IMR-90 (cell line): ENCODE measurements around the gene MYT1. TPM values are rescaled to one million over a fixed set of nuclear protein-coding genes. Genes with fewer than 3 reads are reported as not detected.

ENCODE experiments used
- ATAC-seq: fragments of 200-7000 bp; cut with Tn5 transposase; 2 replicates; pipeline ENCODE4 v1.9.1; 2020; ENCODE audit warnings: low read depth, mild to moderate bottlenecking, moderate library complexity
- BruUV-seq: library from RNA; stranded (reverse); fragments of 400-500 nt; replicated peaks from 2 replicates; lab custom pipeline; 2021; lab: Mats Ljungman, UMichigan
- CTCF ChIA-PET: fragments of 300-600 bp; formaldehyde crosslinking; extraction: SDS; loops from one replicate; lab custom pipeline; 2021; ENCODE audit warnings: antibody characterized with exemption; lab: Yijun Ruan, JAX
- POLR2A ChIA-PET: fragments of 300-600 bp; sonication (Branson Sonifier 250); formaldehyde crosslinking; loops from one replicate; lab custom pipeline; 2022; ENCODE audit warnings: antibody characterized with exemption; ENCODE audit not compliant: unreplicated experiment; lab: Charles Lee
- DNase-seq: peaks from one replicate; pipeline ENCODE4 v3.0.0; 2013
- H2AFZ ChIP-seq: replicated peaks from 2 replicates; pipeline ENCODE3; 2013; ENCODE audit warnings: low read length, mild to moderate bottlenecking; ENCODE audit not compliant: poor library complexity
- H2AK5ac ChIP-seq: 2 replicates; pipeline ENCODE4 v1.6.1; 2013; ENCODE audit warnings: low read depth, low read length, inconsistent platforms
- H2AK9ac ChIP-seq: replicated peaks from 2 replicates; pipeline ENCODE3; 2013; ENCODE audit warnings: mild to moderate bottlenecking, low read depth, low read length, moderate library complexity; ENCODE audit not compliant: poor library complexity
- H2BK120ac ChIP-seq: 2 replicates; pipeline ENCODE4 v1.6.1; 2013; ENCODE audit warnings: low read depth, low read length, inconsistent platforms
- H2BK15ac ChIP-seq: 3 replicates; pipeline ENCODE4 v1.6.1; 2013; ENCODE audit warnings: low read depth, low read length, inconsistent platforms
- H2BK20ac ChIP-seq: 2 replicates; pipeline ENCODE4 v1.6.1; 2013; ENCODE audit warnings: low read depth, mild to moderate bottlenecking, inconsistent platforms, low read length, moderate library complexity
- H2BK5ac ChIP-seq: 2 replicates; pipeline ENCODE4 v1.6.1; 2013; ENCODE audit warnings: mild to moderate bottlenecking, low read depth, low read length, inconsistent platforms; ENCODE audit not compliant: poor library complexity, severe bottlenecking
- H3K14ac ChIP-seq: replicated peaks from 2 replicates; pipeline ENCODE4 v1.6.1; 2013; ENCODE audit warnings: low read depth, low read length, inconsistent platforms
- H3K18ac ChIP-seq: 2 replicates; pipeline ENCODE4 v1.6.1; 2013; ENCODE audit warnings: low read depth, low read length, control low read depth
- H3K23ac ChIP-seq: 2 replicates; pipeline ENCODE4 v1.6.1; 2013; ENCODE audit warnings: low read depth, low read length, inconsistent platforms
- H3K27ac ChIP-seq: 2 replicates; pipeline ENCODE4 v1.5.1; 2013; ENCODE audit warnings: mild to moderate bottlenecking, control low read depth, low read length; ENCODE audit not compliant: insufficient read depth
- H3K27me3 ChIP-seq: 2 replicates; pipeline ENCODE4 v1.6.1; 2013; ENCODE audit warnings: low read length; ENCODE audit not compliant: control insufficient read depth, insufficient read depth
- H3K36me3 ChIP-seq: 2 replicates; pipeline ENCODE4 v1.6.1; 2013; ENCODE audit warnings: low read length, mixed read lengths; ENCODE audit not compliant: control insufficient read depth, insufficient read depth
- H3K4ac ChIP-seq: 2 replicates; pipeline ENCODE4 v1.6.1; 2013; ENCODE audit warnings: low read depth, low read length, inconsistent platforms
- H3K4me1 ChIP-seq: 2 replicates; pipeline ENCODE4 v1.6.1; 2013; ENCODE audit warnings: low read length, mixed read lengths; ENCODE audit not compliant: control insufficient read depth, insufficient read depth
- H3K4me2 ChIP-seq: 2 replicates; pipeline ENCODE4 v1.6.1; 2013; ENCODE audit warnings: low read depth, mild to moderate bottlenecking, control low read depth, low read length, moderate library complexity
- H3K4me3 ChIP-seq: 2 replicates; pipeline ENCODE4 v1.5.1; 2013; ENCODE audit warnings: low read depth, mild to moderate bottlenecking, control low read depth, low read length, moderate library complexity; ENCODE audit not compliant: insufficient read depth
- H3K56ac ChIP-seq: 2 replicates; pipeline ENCODE4 v1.6.1; 2013; ENCODE audit warnings: low read length, inconsistent platforms; ENCODE audit not compliant: insufficient read depth; ENCODE audit errors: extremely low read depth
- H3K79me1 ChIP-seq, 2 experiments: 2 replicates each; pipeline ENCODE4 v1.6.1; 2013; ENCODE audit warnings: low read length in 2 of 2, inconsistent platforms in 1 of 2, low read depth in 1 of 2
- H3K9ac ChIP-seq: 2 replicates; pipeline ENCODE4 v1.6.1; 2013; ENCODE audit warnings: low read depth, low read length, control low read depth
- H3K9me1 ChIP-seq: 2 replicates; pipeline ENCODE4 v1.6.1; 2013; ENCODE audit warnings: low read length, inconsistent platforms; ENCODE audit not compliant: insufficient read depth
- H3K9me3 ChIP-seq: 2 replicates; pipeline ENCODE4 v1.6.1; 2013; ENCODE audit warnings: low read length; ENCODE audit not compliant: control insufficient read depth, insufficient read depth
- H4K20me1 ChIP-seq: 2 replicates; pipeline ENCODE4 v1.6.1; 2013; ENCODE audit warnings: low read length, inconsistent platforms; ENCODE audit not compliant: insufficient read depth
- H4K5ac ChIP-seq: 2 replicates; pipeline ENCODE4 v1.6.1; 2013; ENCODE audit warnings: mild to moderate bottlenecking, low read depth, low read length, control low read depth
- H4K8ac ChIP-seq, 2 experiments: 2 replicates each; pipeline ENCODE4 v1.6.1; 2013; ENCODE audit warnings: low read depth in 2 of 2, low read length in 2 of 2, control low read depth in 1 of 2, inconsistent platforms in 1 of 2
- H4K91ac ChIP-seq: 2 replicates; pipeline ENCODE4 v1.6.1; 2013; ENCODE audit warnings: low read depth, low read length, inconsistent platforms; ENCODE audit not compliant: insufficient read depth
- BHLHE40 ChIP-seq: fragments of 150-350 bp; IDR thresholded peaks from 2 replicates; pipeline ENCODE4 v1.6.1; 2016; ENCODE audit warnings: mild to moderate bottlenecking, low read depth, low read length
- CEBPB ChIP-seq: IDR thresholded peaks from 2 replicates; pipeline ENCODE4 v1.6.1; 2012; ENCODE audit warnings: low read depth, low read length, improper control_type of control experiment
- CHD1 ChIP-seq: IDR thresholded peaks from 2 replicates; pipeline ENCODE4 v1.6.1; 2012; ENCODE audit warnings: low read depth, low read length, improper control_type of control experiment
- CTCF ChIP-seq: conservative IDR thresholded peaks from 2 replicates; pipeline ENCODE4 v1.5.1; 2012; ENCODE audit warnings: mild to moderate bottlenecking, low read depth, low read length, improper control_type of control experiment
- ELK1 ChIP-seq: fragments of 150-350 bp; IDR thresholded peaks from 2 replicates; pipeline ENCODE4 v1.6.1; 2016; ENCODE audit warnings: low read depth, mild to moderate bottlenecking, low read length, moderate library complexity, borderline replicate concordance
- MAZ ChIP-seq: IDR thresholded peaks from 2 replicates; pipeline ENCODE4 v1.6.1; 2012; ENCODE audit warnings: low read depth, mild to moderate bottlenecking, low read length, improper control_type of control experiment, moderate library complexity, borderline replicate concordance
- MXI1 ChIP-seq: IDR thresholded peaks from 2 replicates; pipeline ENCODE4 v1.6.1; 2012; ENCODE audit warnings: low read depth, mild to moderate bottlenecking, low read length, moderate library complexity, borderline replicate concordance
- POLR2A ChIP-seq: IDR thresholded peaks from 2 replicates; pipeline ENCODE4 v1.6.1; 2012; ENCODE audit warnings: mild to moderate bottlenecking, low read depth, low read length
- RAD21 ChIP-seq: IDR thresholded peaks from 2 replicates; pipeline ENCODE4 v1.6.1; 2012; ENCODE audit warnings: low read length, improper control_type of control experiment
- RFX5 ChIP-seq: IDR thresholded peaks from 2 replicates; pipeline ENCODE4 v1.8.0; 2012; ENCODE audit warnings: low read depth, mild to moderate bottlenecking, low read length, moderate library complexity
- SMC3 ChIP-seq: fragments of 150-350 bp; IDR thresholded peaks from 2 replicates; pipeline ENCODE4 v1.6.1; 2016; ENCODE audit warnings: low read depth, mild to moderate bottlenecking, antibody characterized with exemption, low read length, moderate library complexity
- USF2 ChIP-seq: fragments of 150-350 bp; IDR thresholded peaks from 2 replicates; pipeline ENCODE4 v1.6.1; 2017; ENCODE audit warnings: mild to moderate bottlenecking, antibody characterized with exemption, low read length, low read depth
- WGBS, 2 experiments: methylation state at CpG; one replicate each; pipeline versions ENCODE4 v1.1.5 to v1.1.7; 2013; ENCODE audit warnings: missing lambda C conversion rate in 2 of 2; ENCODE audit not compliant: insufficient read length in 1 of 2; ENCODE audit errors: extremely low coverage in 2 of 2; 5-methylcytosine and 5-hydroxymethylcytosine counted together
- dilution Hi-C: fragments of 300-500 bp; cut with HindIII; formaldehyde crosslinking; loops from one replicate; pipeline ENCODE4 v1.14.3; 2018; ENCODE audit warnings: low sequenced_read_pairs; ENCODE audit not compliant: unreplicated experiment
- in situ Hi-C: fragments of 300-500 bp; cut with MboI; formaldehyde crosslinking; loops from 3 replicates; pipeline ENCODE4 v1.14.3; 2019; ENCODE audit warnings: low sequenced_read_pairs, inconsistent platforms, mixed read lengths
- intact Hi-C: fragments of 100-400 bp; cut with micrococcal nuclease; formaldehyde crosslinking; loops from 2 replicates; pipeline ENCODE4 v1.10.0; 2022
- polyA plus RNA-seq, 3 experiments: library from polyadenylated mRNA; depleted of rRNA; stranded (reverse); fragments of >200 nt; gene quantifications; 2 replicates each; pipeline ENCODE4 v1.2.3, GENCODE V29; 2012; ENCODE audit warnings: low replicate concordance in 1 of 3
- total RNA-seq: library from RNA; depleted of rRNA; stranded (reverse); fragments of >200 nt; gene quantifications from 2 replicates; pipeline ENCODE4 v1.2.3, GENCODE V29; 2012

Gene MYT1
- total and polyA plus RNA-seq, 2 of the 4 experiments (the other 2 are of a cell fraction): not detected

GRCh38 chr20:64229507-64230061 lies 65.3 kb downstream of the MYT1 start:
- WGBS, 2 experiments: 75% methylated on average over 2 of the region's 8 CpGs; no CpG with 5 or more reads in 1 of the 2 experiments
- POLR2A ChIA-PET: no interaction called here
- H4K8ac ChIP-seq: no peak overlapping the region
- DNase-seq: no peak
- no peaks in the 10 kb centered on the region for H4K20me1 ChIP-seq
- H3K23ac ChIP-seq: no peak overlapping the region
- dilution Hi-C loops (no loop called here), intact Hi-C loops (no loop called here), in situ Hi-C loops (no loop called here)
- no peak overlapping the region for H2AFZ ChIP-seq
- no peak overlapping the region for H3K27ac ChIP-seq
- TF ChIP-seq ELK1 (no peak), CTCF (no peak), MAZ (no peak), CHD1 (no peak), BHLHE40 (no peak), SMC3 (no peak), RFX5 (no peak), POLR2A (no peak), CEBPB (no peak), RAD21 (no peak), MXI1 (no peak), USF2 (no peak)
- no peaks in the 10 kb centered on the region for H3K36me3 ChIP-seq
- H3K18ac ChIP-seq: no peak overlapping the region
- H3K9me3 ChIP-seq: no peaks in the 10 kb centered on the region
- no peak overlapping the region for H2AK5ac ChIP-seq
- H2BK15ac ChIP-seq: no peak overlapping the region
- H2BK20ac ChIP-seq: no peak overlapping the region
- no peaks in the 10 kb centered on the region for H3K79me1 ChIP-seq
- no peak for ATAC-seq
- no TSS peak for BruUV-seq
- peaks cover 8% of the 10 kb centered on the region for H3K4me1 ChIP-seq
- H3K9me1 ChIP-seq: peaks cover 11% of the 10 kb centered on the region
- peaks cover 8% of the 10 kb centered on the region; the same call in 1 of the 2 replicates for H3K27me3 ChIP-seq
- no peak overlapping the region for H3K56ac ChIP-seq
- no peak overlapping the region for H2AK9ac ChIP-seq
- no peak overlapping the region for H4K5ac ChIP-seq
- H4K91ac ChIP-seq: no peak overlapping the region
- CTCF ChIA-PET: no interaction called here
- no peak overlapping the region for H3K14ac ChIP-seq
- no peak overlapping the region for H3K4ac ChIP-seq
- H2BK120ac ChIP-seq: no peak overlapping the region
- H2BK5ac ChIP-seq: no peak overlapping the region
- H3K4me2 ChIP-seq: no peak overlapping the region
- H3K4me3 ChIP-seq: no peak overlapping the region
- H3K9ac ChIP-seq: no peak overlapping the region
